ENCODE results near the gene ENC1. TPM values are rescaled to one million over a fixed set of nuclear protein-coding genes. Genes with fewer than 3 reads are reported as not detected.

Gene ENC1
- total RNA-seq, 1 donor from 2014 or later: 135 TPM

- TF ChIP-seq CTCF (conservative IDR thresholded peaks at IDR 0.05): no peak
- H3K4me1 Mint-ChIP-seq: peaks cover 74% of the 10 kb centered on the region
- H3K36me3 Mint-ChIP-seq (ENCODE audit: low read depth): no peaks in the 10 kb centered on the region
- H3K4me3 Mint-ChIP-seq: no peak overlapping the region
- no peaks in the 10 kb centered on the region for H3K27me3 Mint-ChIP-seq (ENCODE audit: low read depth)
- DNase-seq (ENCODE audit: low read depth, low spot score): no peak
- no peak overlapping the region for H3K27ac Mint-ChIP-seq (ENCODE audit: unreplicated experiment)
- no peaks in the 10 kb centered on the region for H3K9me3 Mint-ChIP-seq
Measured at GRCh38 chr5:74618106-74618505, 22.4 kb downstream of the ENC1 start.

GRCh38 chr5:74617202-74617601 is 23.3 kb downstream of the ENC1 start:
- no peak overlapping the region for H3K27ac Mint-ChIP-seq (ENCODE audit: unreplicated experiment)

GRCh38 chr5:74616236-74617146 is 24.0 kb downstream of the ENC1 start:
- Mint-ChIP-seq H3K9me3 (no peaks in the 10 kb centered on the region), H3K36me3 (ENCODE audit: low read depth) (no peaks in the 10 kb centered on the region), H3K4me1 (peaks cover 69% of the 10 kb centered on the region), H3K4me3 (no peak overlapping the region), H3K27ac (ENCODE audit: unreplicated experiment) (peak overlapping the region; percentile 44), H3K27me3 (ENCODE audit: low read depth) (no peaks in the 10 kb centered on the region)
- DNase-seq (ENCODE audit: low read depth, low spot score): no peak
- TF ChIP-seq CTCF (conservative IDR thresholded peaks at IDR 0.05): no peak

More at GRCh38 chr5:74617202-74617601, 23.3 kb downstream of the ENC1 start:
- peaks cover 68% of the 10 kb centered on the region for H3K4me1 Mint-ChIP-seq
- no peak for DNase-seq (ENCODE audit: low read depth, low spot score)
- no peak overlapping the region for H3K4me3 Mint-ChIP-seq
- H3K9me3 Mint-ChIP-seq: no peaks in the 10 kb centered on the region
- TF ChIP-seq CTCF (conservative IDR thresholded peaks at IDR 0.05): no peak
- H3K27me3 Mint-ChIP-seq (ENCODE audit: low read depth): no peaks in the 10 kb centered on the region
- no peaks in the 10 kb centered on the region for H3K36me3 Mint-ChIP-seq (ENCODE audit: low read depth)

GRCh38 chr5:74613283-74613682 is 27.2 kb downstream of the ENC1 start:
- Mint-ChIP-seq H3K27ac (ENCODE audit: unreplicated experiment) (no peak overlapping the region), H3K9me3 (no peaks in the 10 kb centered on the region), H3K4me3 (no peak overlapping the region), H3K36me3 (ENCODE audit: low read depth) (no peaks in the 10 kb centered on the region), H3K4me1 (peaks cover 50% of the 10 kb centered on the region), H3K27me3 (ENCODE audit: low read depth) (no peaks in the 10 kb centered on the region)
- DNase-seq (ENCODE audit: low read depth, low spot score): no peak
- no peak for TF ChIP-seq CTCF (conservative IDR thresholded peaks at IDR 0.05)

- no peaks in the 10 kb centered on the region for H3K36me3 Mint-ChIP-seq (ENCODE audit: low read depth)
- TF ChIP-seq CTCF (conservative IDR thresholded peaks at IDR 0.05): no peak
- no peak overlapping the region for H3K4me3 Mint-ChIP-seq
- H3K9me3 Mint-ChIP-seq: no peaks in the 10 kb centered on the region
- H3K27ac Mint-ChIP-seq (ENCODE audit: unreplicated experiment): no peak overlapping the region
- no peaks in the 10 kb centered on the region for H3K27me3 Mint-ChIP-seq (ENCODE audit: low read depth)
- H3K4me1 Mint-ChIP-seq: peaks cover 38% of the 10 kb centered on the region
- no peak for DNase-seq (ENCODE audit: low read depth, low spot score)
Measured at GRCh38 chr5:74612045-74612444, 28.5 kb downstream of the ENC1 start.

Measured in neural crest cell (in vitro differentiated cells).